Activated CD8-positive, alpha-beta memory T cell treated with anti-CD3 and anti-CD28 coated beads, Interleukin-2, amount 50 U/mL, for 4 hours (primary cell): ENCODE data around the gene KATNAL1.
"Not testable (repeated sequence)": the region's sequence is repeated elsewhere in the genome, so short reads cannot be mapped to it uniquely, and the experiment has no call there.

ENCODE experiments used
- DNase-seq: peaks from one replicate; pipeline ENCODE4 v3.0.0-alpha.2; 2020

Gene KATNAL1

DNA sequence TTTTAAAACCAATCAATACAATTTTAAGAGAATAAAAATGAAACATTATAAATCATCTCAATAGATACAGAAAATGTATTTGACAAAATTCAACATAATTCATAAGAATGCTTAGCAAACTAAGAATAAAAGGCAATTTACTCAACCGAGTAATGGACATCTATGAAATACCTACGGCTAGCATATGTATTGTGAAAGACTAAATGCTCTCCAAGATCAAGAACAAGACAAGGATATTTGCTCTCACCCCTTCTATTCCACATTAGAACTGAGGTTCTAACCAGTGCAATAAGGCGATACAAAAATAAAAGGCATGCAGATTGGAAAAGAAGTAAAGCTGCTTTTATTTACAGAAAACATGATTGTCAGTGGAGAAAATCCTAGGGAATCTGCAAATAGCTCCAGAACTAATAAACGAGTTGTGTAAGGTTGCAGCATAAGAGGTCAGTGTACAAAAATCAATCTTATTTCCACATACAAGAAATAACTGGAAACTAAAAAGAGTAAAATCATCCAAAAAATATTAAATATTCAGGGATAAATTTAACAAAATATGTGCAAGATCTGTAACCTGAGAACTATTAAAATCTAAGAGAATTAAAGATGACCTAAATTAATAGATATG is 16.4 kb downstream of the KATNAL1 start:
- no peak for DNase-seq

DNA sequence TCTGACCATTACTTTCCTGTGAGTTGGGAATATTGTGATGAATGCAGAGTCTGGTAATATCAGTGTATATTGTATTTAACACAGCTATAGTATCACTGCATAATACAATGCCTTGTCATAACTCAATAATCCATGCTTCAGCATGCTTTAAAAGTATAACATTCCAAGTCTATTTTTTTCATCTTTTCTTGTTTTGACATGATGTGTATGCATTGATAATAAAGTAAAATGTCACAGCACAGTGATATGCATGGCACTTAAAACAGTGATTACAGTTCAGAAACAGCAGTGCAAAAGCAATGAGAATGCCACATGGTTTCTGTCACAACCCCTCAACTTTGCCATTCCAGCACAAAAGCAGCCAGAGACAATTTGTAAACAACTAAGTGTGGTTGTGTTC is 17.8 kb downstream of the KATNAL1 start:
- no peak for DNase-seq

DNA sequence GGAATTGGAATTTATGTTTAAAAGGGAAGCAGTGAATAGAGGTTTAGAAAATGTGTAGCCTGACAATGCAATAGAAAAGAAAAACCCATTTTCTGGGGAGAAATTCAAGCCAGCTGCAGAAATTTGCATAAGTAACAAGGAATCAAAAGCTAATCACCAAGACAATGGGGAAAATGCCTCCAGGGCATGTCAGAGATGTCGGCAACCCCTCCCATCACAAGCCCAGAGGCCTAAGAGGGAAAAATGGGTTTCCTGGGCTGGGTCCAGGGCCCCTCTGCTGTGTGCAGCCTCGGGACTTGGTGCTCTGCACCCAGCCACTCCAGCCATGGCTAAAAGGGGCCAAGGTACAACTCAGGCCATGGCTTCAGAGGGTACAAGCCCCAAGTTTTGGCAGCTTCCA is 21.3 kb downstream of the KATNAL1 start:
- DNase-seq: not testable (repeated sequence)

DNA sequence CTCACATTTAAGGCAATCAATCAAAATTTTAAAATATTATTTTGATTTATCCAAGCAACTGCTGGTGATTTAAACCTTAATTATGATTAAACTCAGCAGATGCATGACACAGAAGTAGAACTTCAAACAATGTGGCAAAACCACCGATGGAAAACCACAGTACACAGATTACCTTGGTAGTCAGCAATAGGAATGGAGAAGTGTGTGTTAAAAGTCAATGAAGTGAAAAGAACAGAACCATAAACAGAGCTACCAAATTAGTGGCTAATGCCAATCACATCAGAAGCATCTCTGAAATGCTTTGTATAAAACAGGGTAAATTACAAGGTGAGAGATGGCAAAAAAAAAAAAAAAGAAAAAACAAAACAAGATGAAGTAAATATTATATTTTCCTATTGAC is 31.2 kb downstream of the KATNAL1 start:
- no peak for DNase-seq

DNA sequence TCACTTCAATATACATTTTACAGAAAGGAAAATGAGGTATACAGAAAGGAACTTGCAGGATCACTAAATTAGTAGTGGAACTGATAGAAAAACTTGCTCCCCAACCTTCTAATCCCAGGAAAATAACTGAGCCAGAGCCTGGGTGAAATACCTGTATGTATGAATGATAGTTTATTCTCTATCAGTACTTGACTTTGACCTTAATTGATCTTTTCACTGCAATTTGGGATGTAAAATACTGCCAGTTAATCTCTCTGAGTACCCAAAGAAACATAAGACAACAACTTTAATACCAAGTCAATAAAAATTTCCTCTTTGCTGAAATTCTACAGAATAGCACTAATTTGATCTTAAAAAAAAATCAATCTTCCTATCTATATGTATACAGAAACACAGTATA is 33.3 kb downstream of the KATNAL1 start:
- DNase-seq: no peak

DNA sequence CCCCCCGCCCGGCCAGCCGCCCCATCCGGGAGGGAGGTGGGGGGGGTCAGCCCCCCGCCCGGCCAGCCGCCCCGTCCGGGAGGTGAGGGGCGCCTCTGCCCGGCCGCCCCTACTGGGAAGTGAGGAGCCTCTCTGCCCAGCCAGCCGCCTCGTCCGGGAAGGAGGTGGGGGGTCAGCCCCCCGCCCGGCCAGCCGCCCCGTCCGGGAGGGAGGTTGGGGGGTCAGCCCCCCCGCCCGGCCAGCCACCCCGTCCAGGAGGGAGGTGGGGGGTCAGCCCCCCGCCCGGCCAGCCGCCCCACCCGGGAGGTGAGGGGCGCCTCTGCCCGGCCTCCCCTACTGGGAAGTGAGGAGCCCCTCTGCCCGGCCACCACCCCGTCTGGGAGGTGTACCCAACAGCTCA is 37.3 kb downstream of the KATNAL1 start:
- not testable (repeated sequence) for DNase-seq

DNA sequence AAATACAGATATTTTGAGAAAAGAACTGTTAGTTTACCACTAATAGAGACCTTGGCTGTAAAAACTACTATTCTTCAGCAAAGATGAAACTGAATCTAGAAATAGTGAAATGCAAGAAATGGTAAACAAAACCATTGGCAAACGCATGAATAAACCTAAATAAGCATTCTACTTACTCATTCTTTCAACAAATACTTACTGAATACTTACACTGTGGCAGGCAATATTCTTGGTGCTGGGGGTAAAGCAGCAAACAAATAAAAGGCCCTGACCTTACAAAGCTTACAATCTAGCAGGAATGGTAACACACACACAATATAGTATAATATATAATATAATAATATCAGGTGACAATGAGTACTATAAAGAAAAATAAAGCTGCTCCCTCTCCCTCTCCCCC is 38.7 kb downstream of the KATNAL1 start:
- DNase-seq: no peak

DNA sequence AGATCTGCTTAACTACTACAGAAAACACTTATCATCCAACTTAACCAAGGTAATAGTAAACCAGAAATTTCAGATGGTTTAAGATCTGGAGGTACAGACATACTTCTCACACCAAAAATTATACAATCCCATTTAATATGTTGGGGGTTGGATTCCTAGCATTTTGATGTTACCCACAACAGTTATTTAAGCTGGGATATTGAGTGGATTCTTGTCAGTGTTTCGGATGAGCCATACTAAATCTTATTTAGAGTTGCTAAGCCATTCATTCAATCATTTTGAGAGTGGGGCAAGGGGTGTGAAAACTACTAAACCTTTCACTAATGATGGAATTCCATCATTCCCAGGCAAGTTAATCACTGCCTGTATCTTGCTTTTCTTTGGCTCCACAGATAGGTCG is 40.6 kb downstream of the KATNAL1 start:
- no peak for DNase-seq

DNA sequence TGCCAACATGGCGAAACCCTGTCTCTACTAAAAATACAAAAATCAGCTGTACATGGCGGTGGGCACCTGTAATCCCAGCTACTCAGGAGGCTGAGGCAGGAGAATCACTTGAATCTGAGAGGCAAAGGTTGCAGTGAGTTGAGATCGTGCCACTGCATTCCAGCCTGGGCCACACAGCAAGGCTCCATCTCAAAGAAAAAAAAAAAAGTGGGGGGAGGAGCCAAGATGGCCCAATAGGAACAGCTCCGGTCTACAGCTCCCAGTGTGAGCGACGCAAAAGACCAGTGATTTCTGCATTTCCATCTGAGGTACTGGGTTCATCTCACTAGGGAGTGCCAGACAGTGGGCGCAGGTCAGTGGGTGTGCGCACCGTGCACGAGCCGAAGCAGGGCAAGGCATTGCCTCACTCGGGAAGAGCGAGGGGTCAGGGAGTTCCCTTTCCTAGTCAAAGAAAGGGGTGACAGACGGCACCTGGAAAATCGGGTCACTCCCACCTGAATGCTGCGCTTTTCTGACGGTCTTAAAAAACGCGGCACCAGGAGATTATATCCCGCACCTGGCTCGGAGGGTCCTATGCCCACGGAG is 48.1 kb downstream of the KATNAL1 start:
- DNase-seq: not testable (repeated sequence)

DNA sequence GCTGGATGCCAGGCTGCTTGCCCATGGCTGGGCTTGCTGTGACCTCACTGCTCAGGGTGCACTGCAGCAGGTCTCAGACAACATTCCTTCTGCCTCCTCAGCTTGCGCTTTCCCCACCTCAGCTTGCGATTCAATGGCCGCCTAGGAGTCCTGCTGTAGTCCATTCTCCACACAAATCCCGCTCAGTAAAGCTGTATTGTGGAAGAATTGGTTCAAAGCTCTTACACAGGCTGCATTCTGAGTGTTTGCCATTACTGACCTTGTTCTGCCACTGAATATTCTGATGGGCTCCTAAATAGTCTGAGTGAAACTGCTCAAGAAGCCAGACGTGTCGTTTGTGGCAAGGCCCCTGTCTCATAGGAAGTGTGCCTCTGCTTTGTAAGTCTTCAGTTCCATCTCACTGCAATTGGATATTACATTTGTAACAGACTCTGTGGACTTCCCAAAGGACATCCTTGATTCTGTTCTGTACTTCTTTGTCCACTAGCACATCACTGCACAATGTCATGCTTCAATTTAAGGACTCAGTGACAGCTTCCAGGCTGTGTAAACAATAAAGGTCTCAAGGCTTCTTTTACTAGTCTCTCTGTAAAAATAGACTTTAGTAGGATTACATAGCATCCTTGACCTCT is 49.8 kb downstream of the KATNAL1 start:
- no peak for DNase-seq

DNA sequence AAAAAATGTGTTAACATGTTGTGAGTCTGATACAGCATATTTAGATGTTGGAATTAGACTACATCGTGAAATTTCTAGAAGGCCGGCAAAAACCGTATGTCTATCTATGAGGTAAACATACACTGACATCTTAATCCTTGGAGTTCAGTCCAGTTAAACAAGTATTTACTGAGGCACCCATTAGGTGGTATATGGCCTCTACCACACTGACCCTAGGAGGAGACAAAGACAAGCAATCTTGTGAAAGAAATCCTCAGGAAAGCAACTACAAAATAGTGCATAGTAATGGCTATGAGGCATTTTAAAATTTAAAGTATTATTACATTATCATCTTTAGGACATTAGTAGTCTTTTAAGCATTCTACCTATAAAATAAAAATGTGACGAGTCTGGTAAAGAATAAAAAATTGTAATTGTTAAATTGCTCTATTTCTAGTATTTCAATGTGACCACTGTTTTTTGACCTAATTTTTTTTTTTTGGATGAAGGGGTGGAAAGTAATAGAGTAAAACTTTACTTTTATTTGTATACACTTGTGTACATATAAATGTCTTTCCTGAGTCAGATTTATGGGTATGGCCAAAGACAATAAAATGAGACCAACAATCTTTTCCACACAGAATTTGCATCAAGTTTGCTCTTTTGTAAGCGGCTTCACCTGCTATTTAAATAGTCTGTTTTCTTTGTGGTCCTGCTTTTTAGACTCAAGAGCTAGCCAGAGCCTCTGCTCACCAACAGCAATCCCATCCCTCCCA is 50.5 kb downstream of the KATNAL1 start:
- no peak for DNase-seq

DNA sequence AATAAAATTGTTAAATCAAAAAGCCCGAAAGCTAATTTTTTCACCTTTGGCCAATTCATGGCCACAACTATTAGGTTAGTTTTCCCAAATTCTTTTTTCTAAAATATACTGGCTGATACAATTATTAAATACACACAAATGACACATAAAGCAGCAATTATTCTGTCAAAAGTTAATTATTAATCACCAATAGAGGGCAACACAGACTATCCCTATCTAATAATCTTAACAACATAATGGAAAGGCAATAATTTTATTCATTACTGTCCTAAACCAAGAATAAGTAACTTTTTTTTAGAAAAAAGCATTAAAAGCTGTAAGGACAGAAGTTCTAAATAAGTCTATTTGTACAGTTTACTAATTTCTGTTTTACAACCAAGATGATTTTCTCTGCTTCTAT is 51.7 kb downstream of the KATNAL1 start:
- DNase-seq: no peak

DNA sequence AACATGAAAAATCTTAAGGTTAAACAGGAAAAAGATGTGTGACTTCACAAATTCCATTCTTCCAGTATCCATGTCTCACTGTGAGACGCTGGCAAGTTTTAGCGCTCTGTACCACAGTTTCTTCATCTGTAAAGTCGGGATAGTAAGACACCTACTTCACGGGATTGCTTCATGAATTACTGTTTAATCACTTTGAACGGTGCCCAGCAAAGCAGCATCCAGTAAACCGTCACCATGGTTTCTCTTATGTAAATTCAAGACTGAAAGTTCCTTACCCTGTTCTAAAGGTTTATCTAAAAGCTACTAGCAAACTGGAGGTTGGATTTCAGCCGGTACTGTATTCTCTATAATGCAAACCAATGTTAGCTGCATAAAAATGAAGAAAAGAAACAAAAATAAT is 53.5 kb downstream of the KATNAL1 start:
- no peak for DNase-seq

DNA sequence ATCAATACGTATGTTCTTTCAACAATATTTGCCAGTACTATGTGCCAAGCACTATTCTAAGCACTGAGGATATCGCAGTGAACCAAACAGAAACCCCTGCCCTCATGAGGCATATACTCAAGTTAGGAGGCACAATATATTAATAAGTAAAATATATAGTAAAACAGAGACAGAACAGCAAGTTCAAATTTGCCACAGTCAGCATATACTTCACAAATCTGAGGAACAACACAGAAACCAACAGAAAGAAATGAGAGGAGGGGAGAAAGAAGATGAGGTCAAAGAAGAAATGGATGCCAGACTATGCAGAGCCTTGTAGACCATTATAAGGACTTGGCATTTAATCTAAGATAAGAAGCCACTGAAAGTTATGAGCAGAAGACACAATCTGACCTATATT is 59.9 kb downstream of the KATNAL1 start:
- no peak for DNase-seq

DNA sequence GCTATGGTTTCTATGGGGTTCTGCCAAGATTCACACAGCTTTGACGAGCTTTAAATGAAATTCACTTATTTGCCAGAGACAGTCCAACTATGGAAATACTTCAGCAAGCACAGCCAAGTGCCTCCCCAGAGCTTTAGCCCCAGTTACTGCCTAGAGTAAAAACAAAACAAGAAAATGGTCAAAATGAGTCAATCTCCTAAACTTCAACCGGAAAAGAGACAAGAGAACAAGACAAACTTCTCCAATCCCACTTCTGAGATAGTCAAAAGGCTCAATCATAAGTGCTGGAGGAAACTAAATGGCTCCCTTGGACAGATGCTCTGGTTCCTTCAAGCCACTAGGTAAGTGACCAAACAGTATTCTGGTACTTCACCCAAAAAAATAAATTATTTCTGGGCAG is 65.8 kb downstream of the KATNAL1 start:
- DNase-seq: no peak

DNA sequence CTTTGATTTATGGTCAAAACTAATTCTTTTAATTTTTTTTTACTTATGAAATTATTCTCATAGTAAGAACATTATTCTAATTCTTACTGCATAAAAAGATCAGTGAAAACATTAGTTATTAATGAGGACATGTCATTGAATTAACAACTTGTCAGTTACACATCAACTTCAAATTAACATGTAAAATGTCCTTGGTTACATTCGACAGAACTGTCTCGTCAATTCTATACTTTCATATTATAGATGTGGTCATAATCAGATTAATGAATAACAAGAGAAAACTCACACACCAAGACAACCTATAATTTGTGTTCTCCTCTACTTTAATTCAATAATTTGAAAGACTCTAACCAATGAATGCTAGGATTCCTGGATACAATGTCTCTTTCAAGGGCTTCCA is 66.7 kb downstream of the KATNAL1 start:
- DNase-seq: no peak

DNA sequence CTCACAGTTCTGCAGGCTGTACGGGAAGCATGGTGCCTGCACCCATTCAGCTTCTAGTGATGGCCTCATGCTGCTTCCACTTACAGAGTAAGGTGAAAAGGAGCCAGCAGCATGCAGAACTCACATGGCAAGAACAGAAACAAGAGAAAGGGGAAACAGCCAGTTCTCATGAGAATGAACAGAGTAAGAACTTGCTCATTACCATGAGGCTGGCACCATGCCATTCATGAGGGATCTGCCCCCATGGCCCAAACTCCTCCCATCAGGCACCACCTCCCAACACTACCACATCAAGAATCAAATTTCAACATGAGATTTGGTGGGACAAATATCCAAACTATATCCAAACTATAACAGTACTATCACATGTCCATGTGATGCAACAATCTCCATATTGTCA is 72.1 kb downstream of the KATNAL1 start:
- no peak for DNase-seq

DNA sequence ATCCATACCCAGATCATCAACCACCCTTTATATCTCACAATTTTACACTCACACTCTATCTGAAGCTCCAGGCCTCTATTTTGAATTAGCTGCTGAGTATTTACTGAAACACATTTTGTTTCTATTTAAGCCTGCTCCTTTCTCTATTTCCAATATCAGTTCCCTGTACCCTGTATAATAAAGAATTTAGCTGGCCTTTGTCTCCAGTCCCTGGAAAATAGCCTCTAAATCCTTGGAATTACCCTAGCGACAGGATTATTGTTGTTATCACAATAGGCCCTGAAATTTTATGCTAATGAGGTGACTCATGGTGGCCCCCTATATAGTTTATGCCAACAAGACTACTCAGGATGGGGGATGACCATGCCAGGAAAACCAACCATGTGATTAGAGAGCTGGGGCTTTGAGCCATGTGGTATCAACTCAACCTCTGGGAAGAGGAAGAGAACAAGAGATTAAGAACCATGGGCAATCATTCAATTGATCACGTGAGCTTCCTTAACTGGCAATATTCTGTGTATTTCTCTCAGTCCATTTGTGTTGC is 72.7 kb downstream of the KATNAL1 start:
- no peak for DNase-seq

DNA sequence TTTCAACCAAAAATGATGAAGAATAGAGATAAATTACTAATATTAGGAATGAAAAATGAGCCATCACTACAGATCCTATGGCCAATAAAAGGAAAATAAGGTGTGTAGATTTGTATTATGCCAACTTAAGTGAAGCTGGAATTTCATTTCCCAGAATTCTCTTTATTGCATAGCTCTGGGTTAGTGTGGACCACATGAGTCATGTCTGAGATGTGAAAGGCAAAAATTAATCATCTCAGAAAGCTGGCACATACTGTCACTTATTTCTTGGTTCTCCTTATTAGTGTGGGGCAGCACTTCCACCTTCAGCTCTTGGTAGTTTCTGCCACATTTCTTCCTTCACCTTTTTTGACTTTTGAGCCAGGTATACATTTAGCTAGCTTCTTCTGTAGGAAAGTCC is 82.6 kb downstream of the KATNAL1 start:
- no peak for DNase-seq

DNA sequence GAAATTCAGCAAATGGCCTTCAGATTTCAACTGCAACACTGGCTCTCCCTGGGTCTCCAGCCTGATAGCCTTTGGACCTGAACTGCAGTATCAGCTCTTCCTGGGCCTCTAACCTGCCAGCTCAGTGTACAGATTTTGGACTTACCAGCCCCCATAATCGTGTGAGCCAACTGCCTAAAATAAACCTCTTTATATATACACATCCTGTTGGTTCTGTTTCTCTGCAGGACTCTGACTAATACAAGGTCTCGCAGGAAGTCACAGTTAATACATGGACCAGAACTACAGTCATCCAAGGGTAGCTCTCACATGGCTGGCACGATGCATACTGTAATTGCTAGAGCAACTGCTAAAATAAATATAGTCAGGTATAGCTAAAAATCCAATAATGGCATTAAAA is 85.1 kb downstream of the KATNAL1 start:
- DNase-seq: no peak

DNA sequence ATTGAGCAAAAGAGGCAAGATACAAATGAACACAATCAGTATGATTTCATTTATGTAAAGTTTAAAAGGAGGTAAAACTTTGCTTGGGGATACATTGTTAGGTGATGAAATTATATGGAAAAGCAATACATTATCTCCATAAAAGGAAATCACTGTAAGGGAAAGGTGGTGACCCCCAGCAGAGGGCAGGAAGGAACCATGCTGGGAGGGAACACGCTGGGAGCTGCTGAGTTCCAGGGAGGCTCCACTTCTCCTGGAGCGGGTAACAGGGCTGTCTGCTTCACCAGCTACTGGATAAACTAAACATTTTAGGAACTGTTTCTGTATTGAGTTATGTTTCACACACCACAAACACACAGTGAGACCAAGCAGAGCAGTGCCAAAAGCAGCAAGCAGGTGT is 91.2 kb downstream of the KATNAL1 start:
- DNase-seq: no peak

DNA sequence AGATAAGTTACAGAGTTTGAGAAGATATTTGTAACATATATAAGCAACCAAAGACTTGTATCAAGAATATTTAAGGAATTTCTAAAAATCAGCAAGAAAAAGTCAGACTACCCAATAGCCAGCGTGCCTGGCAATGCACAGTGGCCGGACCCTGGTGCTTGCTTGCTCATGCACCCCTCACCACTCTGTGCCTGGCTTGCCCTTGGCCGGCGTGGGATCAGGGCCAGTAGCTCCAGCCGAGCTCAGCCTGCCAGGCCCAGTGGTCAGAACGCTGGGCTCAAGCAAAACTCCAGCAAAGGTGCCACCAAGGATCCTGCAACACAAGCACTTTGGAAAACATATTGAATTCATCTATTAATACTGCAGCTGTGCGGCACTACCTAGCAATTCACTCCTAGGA is 95.1 kb downstream of the KATNAL1 start:
- no peak for DNase-seq

DNA sequence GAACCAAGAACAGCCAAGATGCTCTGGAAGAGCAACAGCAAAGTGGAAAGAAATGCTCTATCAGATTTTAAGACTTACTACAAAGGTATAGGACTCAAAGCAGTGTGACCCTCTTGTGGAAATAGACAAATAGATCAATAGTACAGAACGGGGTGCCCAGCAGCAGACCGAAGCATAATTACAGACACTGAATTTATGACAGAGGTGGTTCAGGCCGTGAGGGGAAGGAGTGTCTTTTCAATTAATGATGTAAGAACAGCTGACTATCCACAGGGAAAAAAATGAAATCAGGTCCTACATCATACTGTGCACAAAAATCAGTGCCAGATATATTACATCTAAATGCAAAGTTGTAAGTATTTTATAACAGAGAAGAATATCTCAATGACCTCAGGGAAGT is 95.6 kb downstream of the KATNAL1 start:
- no peak for DNase-seq

DNA sequence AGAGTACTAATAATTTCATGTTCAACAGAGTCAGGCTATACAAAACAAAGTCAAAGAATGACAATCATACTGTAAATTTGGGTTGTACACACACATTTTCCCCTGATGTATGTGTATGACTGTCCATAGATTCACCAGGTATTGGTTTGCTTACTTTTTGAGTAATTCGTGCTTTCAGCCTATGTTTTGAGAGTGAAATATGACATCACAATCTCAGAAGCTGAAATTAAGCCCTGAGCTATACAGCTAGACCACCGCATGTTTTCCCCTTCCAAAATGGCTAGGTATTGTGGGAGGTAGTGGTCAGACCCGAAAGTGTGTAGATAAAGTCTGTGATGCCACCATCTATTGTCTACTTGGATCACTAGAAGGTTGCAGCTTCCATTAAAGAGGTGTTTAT is 102.8 kb downstream of the KATNAL1 start:
- DNase-seq: no peak
